Activated CD4-positive, alpha-beta T cell treated with anti-CD3 and anti-CD28 coated beads, Interleukin-2, amount 10 ng/mL, durations not matched to agents 7 days and 5 days (primary cell): Measurements from ENCODE around the gene LRRC75A. TPM values are rescaled to one million over a fixed set of nuclear protein-coding genes. Genes with fewer than 3 reads are reported as not detected.
A peak's percentile ranks its signal among the peaks of the same experiment; 100 is the strongest.
"Not testable (repeated sequence)": the region's sequence is repeated elsewhere in the genome, so short reads cannot be mapped to it uniquely, and the experiment has no call there.

Experiments
- CTCF ChIA-PET: fragments of 350-600 bp; sonication (Branson Sonifier 250); formaldehyde crosslinking; loops from one replicate; lab custom pipeline; 2021; ENCODE audit warnings: antibody characterized with exemption; lab: Charles Lee
- POLR2A ChIA-PET: fragments of 350-600 bp; sonication (Branson Sonifier 250); formaldehyde crosslinking; loops from one replicate; lab custom pipeline; 2021; ENCODE audit warnings: antibody characterized with exemption; lab: Charles Lee
- DNase-seq: peaks from one replicate; pipeline ENCODE4 v3.0.0-alpha.2; 2020
- H3K27ac Mint-ChIP-seq: one replicate; pipeline ENCODE4 v1.8.0; 2021; ENCODE audit warnings: mild to moderate bottlenecking, moderate library complexity, mixed read lengths
- H3K27me3 Mint-ChIP-seq: one replicate; pipeline ENCODE4 v1.8.0; 2021; ENCODE audit warnings: mixed read lengths
- H3K36me3 Mint-ChIP-seq: one replicate; pipeline ENCODE4 v1.8.0; 2021; ENCODE audit warnings: low read depth, mixed read lengths
- H3K4me1 Mint-ChIP-seq: one replicate; pipeline ENCODE4 v1.8.0; 2021; ENCODE audit warnings: mixed read lengths
- H3K4me3 Mint-ChIP-seq: one replicate; pipeline ENCODE4 v1.8.0; 2021; ENCODE audit warnings: mild to moderate bottlenecking, moderate library complexity, mixed read lengths
- H3K9me3 Mint-ChIP-seq: one replicate; pipeline ENCODE4 v1.8.0; 2021; ENCODE audit warnings: mixed read lengths
- total RNA-seq, 2 experiments: library from RNA; stranded (reverse); gene quantifications; one replicate each; pipeline ENCODE4 v1.2.3, GENCODE V29; 2021

LRRC75A gene
- total RNA-seq, 2 experiments from 2014 or later: 1.7 to 2.0 TPM

GRCh38 chr17:16440354-16440753 lies 51.6 kb downstream of the LRRC75A start:
- DNase-seq, H3K27me3 Mint-ChIP-seq, H3K9me3 Mint-ChIP-seq, POLR2A ChIA-PET: not testable (repeated sequence)
- peak overlapping the region; percentile 99 for H3K27ac Mint-ChIP-seq
- CTCF ChIA-PET: interaction anchor here (1.1 to 4.0 kb wide), 2 partner anchors 12 to 13 kb away, joined by 4 to 27 read pairs; no protein-coding TSS in a partner anchor
- H3K4me1 Mint-ChIP-seq: peaks cover 58% of the 10 kb centered on the region
- H3K36me3 Mint-ChIP-seq: peaks cover 53% of the 10 kb centered on the region
- H3K4me3 Mint-ChIP-seq: peak overlapping the region; percentile 100

- no peaks in the 10 kb centered on the region for H3K9me3 Mint-ChIP-seq
- peaks cover 53% of the 10 kb centered on the region for H3K36me3 Mint-ChIP-seq
- H3K4me1 Mint-ChIP-seq: peaks cover 61% of the 10 kb centered on the region
- H3K4me3 Mint-ChIP-seq: peak overlapping the region; percentile 100
- H3K27me3 Mint-ChIP-seq: no peaks in the 10 kb centered on the region
- H3K27ac Mint-ChIP-seq: peak overlapping the region; percentile 99
- POLR2A ChIA-PET: interaction anchor here (0.6 kb wide), 1 partner anchor 54 kb away, joined by 4 read pairs; no protein-coding TSS in a partner anchor
- CTCF ChIA-PET: interaction anchor here (1.1 to 4.0 kb wide), 2 partner anchors 12 kb away, joined by 4 to 27 read pairs; no protein-coding TSS in a partner anchor
- peak; percentile 35 for DNase-seq
Observed at GRCh38 chr17:16439811-16440351, 52.1 kb downstream of the LRRC75A start.

GRCh38 chr17:16439303-16439791 lies 52.6 kb downstream of the LRRC75A start:
- DNase-seq: peak; percentile 27
- ChIA-PET CTCF (interaction anchor here (1.6 to 4.0 kb wide), 2 partner anchors 13 to 53 kb away, joined by 5 to 27 read pairs; no protein-coding TSS in a partner anchor), POLR2A (interaction anchor here (0.6 kb wide), 1 partner anchor 54 kb away, joined by 4 read pairs; no protein-coding TSS in a partner anchor)
- Mint-ChIP-seq H3K27me3 (no peaks in the 10 kb centered on the region), H3K4me1 (peaks cover 59% of the 10 kb centered on the region), H3K36me3 (peaks cover 50% of the 10 kb centered on the region), H3K4me3 (peak overlapping the region; percentile 100), H3K9me3 (no peaks in the 10 kb centered on the region), H3K27ac (peak overlapping the region; percentile 99)

- peak overlapping the region; percentile 99 for H3K27ac Mint-ChIP-seq
- H3K27me3 Mint-ChIP-seq: no peaks in the 10 kb centered on the region
- H3K4me3 Mint-ChIP-seq: peak overlapping the region; percentile 100
- ChIA-PET CTCF (interaction anchor here (1.0 to 1.6 kb wide), 7 partner anchors 11 to 97 kb away, joined by 3 to 5 read pairs (median 4); partner anchors contain the start of gene TRPV2), POLR2A (interaction anchor here (0.7 to 1.1 kb wide), 3 partner anchors 11 to 58 kb away, joined by 3 to 4 read pairs (median 3); partner anchors contain the start of gene UBB)
- DNase-seq: peak; percentile 96
- no peaks in the 10 kb centered on the region for H3K9me3 Mint-ChIP-seq
- peaks cover 55% of the 10 kb centered on the region for H3K4me1 Mint-ChIP-seq
- peaks cover 46% of the 10 kb centered on the region for H3K36me3 Mint-ChIP-seq
Observed at GRCh38 chr17:16438557-16439302, 53.3 kb downstream of the LRRC75A start.

- peak overlapping the region; percentile 99 for H3K27ac Mint-ChIP-seq
- DNase-seq: no peak
- no peaks in the 10 kb centered on the region for H3K27me3 Mint-ChIP-seq
- H3K9me3 Mint-ChIP-seq: no peaks in the 10 kb centered on the region
- CTCF ChIA-PET: interaction anchor here (1.0 to 1.6 kb wide), 7 partner anchors 10 to 98 kb away, joined by 3 to 5 read pairs (median 4); partner anchors contain the start of gene TRPV2
- peaks cover 46% of the 10 kb centered on the region for H3K36me3 Mint-ChIP-seq
- peak overlapping the region; percentile 100 for H3K4me3 Mint-ChIP-seq
- peaks cover 55% of the 10 kb centered on the region for H3K4me1 Mint-ChIP-seq
- POLR2A ChIA-PET: interaction anchor here (0.7 to 1.1 kb wide), 3 partner anchors 11 to 57 kb away, joined by 3 to 4 read pairs (median 3); partner anchors contain the start of gene UBB
Observed at GRCh38 chr17:16438173-16438556, 53.8 kb downstream of the LRRC75A start.

- H3K4me1 Mint-ChIP-seq: peaks cover 45% of the 10 kb centered on the region
- no peaks in the 10 kb centered on the region for H3K27me3 Mint-ChIP-seq
- ChIA-PET POLR2A (interaction anchor here (0.5 kb wide), 1 partner anchor 98 kb away, joined by 3 read pairs; no protein-coding TSS in a partner anchor), CTCF (no interaction called here)
- H3K9me3 Mint-ChIP-seq: no peaks in the 10 kb centered on the region
- H3K27ac Mint-ChIP-seq: peak overlapping the region; percentile 36
- H3K4me3 Mint-ChIP-seq: peak overlapping the region; percentile 26
- no peak for DNase-seq
- H3K36me3 Mint-ChIP-seq: peaks cover 44% of the 10 kb centered on the region
Observed at GRCh38 chr17:16437083-16437482, 54.9 kb downstream of the LRRC75A start.

GRCh38 chr17:16435925-16436886 lies 55.8 kb downstream of the LRRC75A start:
- Mint-ChIP-seq H3K4me3 (no peak overlapping the region), H3K27me3 (no peaks in the 10 kb centered on the region), H3K9me3 (no peaks in the 10 kb centered on the region), H3K4me1 (peaks cover 36% of the 10 kb centered on the region), H3K36me3 (peaks cover 38% of the 10 kb centered on the region), H3K27ac (peak overlapping the region; percentile 51)
- ChIA-PET CTCF (no interaction called here), POLR2A (interaction anchor here (0.5 kb wide), 1 partner anchor 110 kb away, joined by 3 read pairs; no protein-coding TSS in a partner anchor)
- no peak for DNase-seq

GRCh38 chr17:16434662-16435061 lies 57.3 kb downstream of the LRRC75A start:
- H3K27ac Mint-ChIP-seq: no peak overlapping the region
- no peak overlapping the region for H3K4me3 Mint-ChIP-seq
- H3K9me3 Mint-ChIP-seq: no peaks in the 10 kb centered on the region
- peaks cover 23% of the 10 kb centered on the region for H3K4me1 Mint-ChIP-seq
- no peak for DNase-seq
- no peaks in the 10 kb centered on the region for H3K27me3 Mint-ChIP-seq
- ChIA-PET CTCF (interaction anchor here (0.6 kb wide), 1 partner anchor 283 kb away, joined by 3 read pairs; no protein-coding TSS in a partner anchor), POLR2A (no interaction called here)
- peaks cover 31% of the 10 kb centered on the region for H3K36me3 Mint-ChIP-seq

- POLR2A ChIA-PET: no interaction called here
- Mint-ChIP-seq H3K9me3 (no peaks in the 10 kb centered on the region), H3K4me1 (peaks cover 22% of the 10 kb centered on the region), H3K36me3 (peaks cover 32% of the 10 kb centered on the region), H3K27me3 (no peaks in the 10 kb centered on the region), H3K27ac (no peak overlapping the region), H3K4me3 (no peak overlapping the region)
- CTCF ChIA-PET: no interaction called here
- DNase-seq: no peak
Observed at GRCh38 chr17:16433514-16433913, 58.5 kb downstream of the LRRC75A start.

- no peak for DNase-seq
- peaks cover 10% of the 10 kb centered on the region for H3K4me1 Mint-ChIP-seq
- H3K27ac Mint-ChIP-seq: no peak overlapping the region
- POLR2A ChIA-PET: no interaction called here
- no peaks in the 10 kb centered on the region for H3K27me3 Mint-ChIP-seq
- no peaks in the 10 kb centered on the region for H3K9me3 Mint-ChIP-seq
- peaks cover 26% of the 10 kb centered on the region for H3K36me3 Mint-ChIP-seq
- CTCF ChIA-PET: interaction anchor here (1.0 kb wide), 1 partner anchor 22 kb away, joined by 3 read pairs; no protein-coding TSS in a partner anchor
- H3K4me3 Mint-ChIP-seq: no peak overlapping the region
Observed at GRCh38 chr17:16432017-16432416, 60.0 kb downstream of the LRRC75A start.

- peaks cover 5% of the 10 kb centered on the region for H3K4me1 Mint-ChIP-seq
- H3K27me3 Mint-ChIP-seq: no peaks in the 10 kb centered on the region
- no peak for DNase-seq
- POLR2A ChIA-PET: no interaction called here
- H3K9me3 Mint-ChIP-seq: no peaks in the 10 kb centered on the region
- H3K27ac Mint-ChIP-seq: no peak overlapping the region
- CTCF ChIA-PET: interaction anchor here (1.0 kb wide), 1 partner anchor 20 kb away, joined by 3 read pairs; no protein-coding TSS in a partner anchor
- no peak overlapping the region for H3K4me3 Mint-ChIP-seq
- H3K36me3 Mint-ChIP-seq: peaks cover 36% of the 10 kb centered on the region
Observed at GRCh38 chr17:16430650-16431049, 61.3 kb downstream of the LRRC75A start.
